ENCODE results near the gene TRNT1.

DNA sequence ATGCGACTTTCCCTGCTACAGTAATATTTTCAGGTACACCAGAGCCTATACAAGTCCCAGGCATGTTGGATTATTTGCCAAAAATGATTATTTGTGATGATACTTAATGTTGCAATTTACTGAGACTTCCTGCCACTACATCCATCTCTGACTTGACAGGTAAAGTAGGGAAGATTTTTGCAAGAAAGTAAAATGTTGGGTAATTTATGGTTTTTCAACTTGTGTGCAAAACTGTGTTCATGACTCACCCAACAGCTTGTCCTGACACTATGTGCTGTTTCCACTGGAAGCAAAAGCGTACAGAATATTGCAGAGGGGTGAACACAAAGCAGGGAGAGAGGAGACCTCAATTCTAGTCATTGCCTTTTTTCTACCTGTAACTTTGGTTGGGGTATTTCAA is 58.1 kb downstream of the TRNT1 start:
- TF ChIP-seq POLR2A (IDR thresholded peaks at IDR 0.05; ENCODE audit: low read length) (no peak), GATA1 (IDR thresholded peaks at IDR 0.05; ENCODE audit: low read depth, low read length) (no peak)
